Measurements from ENCODE around the gene FXR2.
A peak's percentile ranks its signal among the peaks of the same experiment; 100 is the strongest.

FXR2 gene

GRCh38 chr17:7569571-7569970, 45.1 kb downstream of the FXR2 start:
- no peak for DNase-seq

GRCh38 chr17:7563115-7563869, 51.4 kb downstream of the FXR2 start:
- no peak for DNase-seq

GRCh38 chr17:7562208-7562605, 52.5 kb downstream of the FXR2 start:
- no peak for DNase-seq

- DNase-seq: peak; percentile 86
Measured at GRCh38 chr17:7561589-7562207, 53.0 kb downstream of the FXR2 start, which contains the start of gene SENP3. Gene SENP3, plus strand, starts transcription at chr17:7561919. Its CDS starts 1,158 bp downstream, at chr17:7563077.

- DNase-seq: peak; percentile 76
Measured at GRCh38 chr17:7561028-7561575, 53.6 kb downstream of the FXR2 start.

- peak; percentile 53 for DNase-seq
Measured at GRCh38 chr17:7560172-7561027, 54.3 kb downstream of the FXR2 start.

GRCh38 chr17:7559320-7560171, 55.2 kb downstream of the FXR2 start:
- DNase-seq: no peak

GRCh38 chr17:7558544-7559319, 56.0 kb downstream of the FXR2 start, which contains the start of gene TNFSF13:
Gene TNFSF13, plus strand, starts transcription at chr17:7558750. Its CDS starts 290 bp downstream, at chr17:7559040.
- DNase-seq: no peak

- DNase-seq: peak; percentile 68
Measured at GRCh38 chr17:7557775-7558543, 56.7 kb downstream of the FXR2 start.

GRCh38 chr17:7557147-7557764, 57.4 kb downstream of the FXR2 start:
- DNase-seq: no peak

- DNase-seq: no peak
Measured at GRCh38 chr17:7556627-7557026, 58.1 kb downstream of the FXR2 start.

- no peak for DNase-seq
Measured at GRCh38 chr17:7555320-7555948, 59.3 kb downstream of the FXR2 start.

GRCh38 chr17:7553356-7553755, 61.3 kb downstream of the FXR2 start:
- DNase-seq: no peak

GRCh38 chr17:7552621-7553051, 62.1 kb downstream of the FXR2 start:
- no peak for DNase-seq

GRCh38 chr17:7551396-7551795, 63.3 kb downstream of the FXR2 start:
- DNase-seq: no peak

- no peak for DNase-seq
Measured at GRCh38 chr17:7550344-7550743, 64.4 kb downstream of the FXR2 start.

GRCh38 chr17:7549401-7550055, 65.2 kb downstream of the FXR2 start:
- DNase-seq: no peak

- no peak for DNase-seq
Measured at GRCh38 chr17:7548585-7549400, 65.9 kb downstream of the FXR2 start, which contains the start of gene TNFSF12. Gene TNFSF12, plus strand, starts transcription at chr17:7549058. Its CDS starts 96 bp downstream, at chr17:7549154.

Measured in NCI-H226 (cell line).